Mesendoderm (in vitro differentiated cells): ENCODE results near the gene ATG14.
"Not testable (repeated sequence)": the region's sequence is repeated elsewhere in the genome, so short reads cannot be mapped to it uniquely, and the experiment has no call there.

Experiments used
- DNase-seq: peaks from one replicate; pipeline ENCODE4 v3.0.0; 2013
- H2AK5ac ChIP-seq: 2 replicates; pipeline ENCODE4 v1.6.1; 2013; ENCODE audit warnings: low read length, inconsistent platforms
- H2BK120ac ChIP-seq: 2 replicates; pipeline ENCODE4 v1.6.1; 2013; ENCODE audit warnings: low read depth, mild to moderate bottlenecking, low read length, moderate library complexity, mixed read lengths
- H2BK15ac ChIP-seq: replicated peaks from 2 replicates; pipeline ENCODE4 v1.6.1; 2013; ENCODE audit warnings: low read depth, mild to moderate bottlenecking, moderate library complexity
- H2BK5ac ChIP-seq: 2 replicates; pipeline ENCODE4 v1.6.1; 2013; ENCODE audit warnings: low read length, inconsistent platforms
- H3K18ac ChIP-seq: 2 replicates; pipeline ENCODE4 v1.6.1; 2013; ENCODE audit warnings: mild to moderate bottlenecking, low read length, mixed read lengths
- H3K23ac ChIP-seq: one replicate; pipeline ENCODE4 v1.6.1; 2013; ENCODE audit warnings: low read length
- H3K27ac ChIP-seq: 2 replicates; pipeline ENCODE4 v1.5.1; 2013; ENCODE audit warnings: low read depth, mild to moderate bottlenecking, inconsistent platforms, low read length, moderate library complexity
- H3K27me3 ChIP-seq: 2 replicates; pipeline ENCODE4 v1.6.1; 2013; ENCODE audit warnings: low read length, control low read depth, mild to moderate bottlenecking, inconsistent platforms; ENCODE audit not compliant: insufficient read depth, poor library complexity
- H3K36me3 ChIP-seq: 2 replicates; pipeline ENCODE4 v1.6.1; 2013; ENCODE audit warnings: low read length, inconsistent platforms; ENCODE audit not compliant: control insufficient read depth, insufficient read depth
- H3K4ac ChIP-seq: one replicate; pipeline ENCODE4 v1.6.1; 2013; ENCODE audit warnings: low read depth, mild to moderate bottlenecking, low read length, moderate library complexity
- H3K4me1 ChIP-seq: 2 replicates; pipeline ENCODE4 v1.6.1; 2013; ENCODE audit warnings: low read depth, low read length, inconsistent platforms; ENCODE audit not compliant: control insufficient read depth
- H3K4me2 ChIP-seq: 2 replicates; pipeline ENCODE4 v1.6.1; 2013; ENCODE audit warnings: low read length
- H3K4me3 ChIP-seq: 2 replicates; pipeline ENCODE4 v1.5.1; 2013; ENCODE audit warnings: mild to moderate bottlenecking, low read length
- H3K56ac ChIP-seq: one replicate; pipeline ENCODE4 v1.6.1; 2013; ENCODE audit warnings: low read length
- H3K79me1 ChIP-seq: 2 replicates; pipeline ENCODE4 v1.6.1; 2013; ENCODE audit warnings: low read length, inconsistent platforms
- H3K79me2 ChIP-seq: 2 replicates; pipeline ENCODE4 v1.6.1; 2013; ENCODE audit warnings: mild to moderate bottlenecking, low read length; ENCODE audit not compliant: control insufficient read depth, insufficient read depth
- H3K9ac ChIP-seq: 2 replicates; pipeline ENCODE4 v1.6.1; 2013; ENCODE audit warnings: low read length, inconsistent platforms
- H4K5ac ChIP-seq: one replicate; pipeline ENCODE4 v1.6.1; 2013; ENCODE audit warnings: low read length
- H4K8ac ChIP-seq: one replicate; pipeline ENCODE4 v1.6.1; 2013; ENCODE audit warnings: low read depth, mild to moderate bottlenecking, control low read depth, low read length, moderate library complexity
- WGBS: extraction: QIAGEN DNeasy Blood & Tissue Kit; methylation state at CpG from one replicate; pipeline ENCODE4 v1.1.7; 2013; ENCODE audit warnings: low lambda C conversion rate, missing lambda C conversion rate; ENCODE audit not compliant: insufficient coverage; ENCODE audit errors: extremely low coverage; 5-methylcytosine and 5-hydroxymethylcytosine counted together

Gene ATG14

DNA sequence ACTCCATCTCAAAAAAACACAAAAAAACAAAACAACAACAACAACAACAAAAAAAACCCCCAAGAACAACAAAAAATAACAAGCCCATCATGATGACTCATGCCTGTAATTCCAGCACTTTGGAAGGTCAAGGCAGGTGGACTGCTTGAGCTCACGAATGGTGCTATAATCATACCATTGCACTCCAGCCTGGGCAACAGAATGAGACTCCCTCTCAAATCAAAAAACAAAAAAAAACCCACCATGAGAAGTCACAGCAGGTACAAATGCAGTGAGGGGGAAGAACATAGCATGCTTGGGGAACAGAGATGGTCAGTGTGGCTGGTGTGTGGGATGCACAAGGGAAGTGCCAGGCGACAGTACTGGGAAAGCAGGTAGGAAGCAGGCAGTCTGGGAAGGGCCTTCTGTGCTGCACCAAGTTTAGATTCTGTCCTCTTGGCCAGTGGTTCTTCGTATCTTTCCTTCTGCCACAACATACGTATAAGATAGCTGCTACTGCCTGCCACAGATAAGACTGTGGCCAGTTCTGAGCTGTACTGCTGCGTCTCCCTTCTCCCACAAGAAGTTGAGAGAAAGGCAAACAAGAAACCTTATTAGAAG lies 28.0 kb downstream of the ATG14 start:
- H3K4me1 ChIP-seq = no peaks in the 10 kb centered on the region
- H4K8ac ChIP-seq = no peak overlapping the region
- DNase-seq = no peak
- H3K27ac ChIP-seq = no peak overlapping the region
- H3K79me1 ChIP-seq = no peaks in the 10 kb centered on the region
- H3K9ac ChIP-seq = no peak overlapping the region
- H3K18ac ChIP-seq = no peak overlapping the region
- H4K5ac ChIP-seq = no peak overlapping the region
- no peak overlapping the region for H2BK5ac ChIP-seq
- H2AK5ac ChIP-seq = no peak overlapping the region
- no peaks in the 10 kb centered on the region for H3K79me2 ChIP-seq
- no CpG with 5 or more reads among the region's 5 CpGs for WGBS
- no peak overlapping the region for H2BK15ac ChIP-seq
- H3K23ac ChIP-seq = peak overlapping the region; percentile 24
- H3K27me3 ChIP-seq = no peaks in the 10 kb centered on the region
- no peak overlapping the region for H3K56ac ChIP-seq
- no peak overlapping the region for H2BK120ac ChIP-seq
- H3K4me2 ChIP-seq = no peak overlapping the region
- no peak overlapping the region for H3K4ac ChIP-seq
- H3K4me3 ChIP-seq = no peak overlapping the region
- peaks cover 6% of the 10 kb centered on the region for H3K36me3 ChIP-seq

DNA sequence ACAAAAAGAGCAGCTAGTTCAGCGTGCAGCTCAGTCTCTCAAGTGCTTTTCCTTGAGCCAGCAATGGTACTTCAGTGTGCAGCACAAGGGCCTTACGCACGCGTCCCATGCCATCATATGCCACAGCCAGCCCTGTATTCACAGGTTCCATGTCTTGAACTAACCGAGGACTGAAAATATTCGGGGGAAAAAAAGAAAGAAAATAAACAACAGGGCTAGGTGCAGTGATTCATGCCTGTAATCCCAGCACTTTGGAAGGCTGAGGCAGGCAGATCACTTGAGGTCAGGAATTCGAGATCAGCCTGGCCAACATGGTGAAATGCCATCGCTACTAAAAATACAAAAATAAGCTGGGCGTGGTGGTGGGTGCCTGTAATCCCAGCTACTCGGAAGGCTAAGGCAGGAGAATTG lies 28.6 kb downstream of the ATG14 start:
- not testable (repeated sequence) for H3K4me1 ChIP-seq, H4K8ac ChIP-seq, H3K4ac ChIP-seq, H3K4me2 ChIP-seq, H3K18ac ChIP-seq, H3K56ac ChIP-seq, H4K5ac ChIP-seq, H3K4me3 ChIP-seq, H3K23ac ChIP-seq, H3K36me3 ChIP-seq, H2BK15ac ChIP-seq, H3K79me1 ChIP-seq, H3K79me2 ChIP-seq, H2BK5ac ChIP-seq, H3K27ac ChIP-seq, DNase-seq, H2BK120ac ChIP-seq, H3K27me3 ChIP-seq, H2AK5ac ChIP-seq, H3K9ac ChIP-seq
- WGBS = no CpG with 5 or more reads among the region's 10 CpGs

DNA sequence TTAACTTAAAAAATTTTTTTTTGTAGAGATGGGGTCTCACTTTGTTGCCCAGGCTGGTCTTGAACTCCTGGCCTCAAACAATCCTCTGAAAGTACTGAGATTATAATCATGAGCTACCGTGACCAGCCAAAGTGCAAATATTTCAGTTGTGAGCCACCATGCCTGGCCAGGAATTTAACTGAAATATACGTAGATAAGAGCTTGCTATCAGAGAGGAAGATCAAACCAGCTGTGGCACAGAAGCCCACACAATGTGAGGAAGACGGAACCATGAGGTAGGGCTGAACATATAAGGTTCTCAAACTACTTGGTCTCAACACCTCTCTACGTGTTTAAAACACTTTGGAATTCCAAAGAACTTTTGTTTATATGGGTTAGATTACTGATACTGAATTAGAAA lies 29.1 kb downstream of the ATG14 start:
- Histone ChIP-seq H3K23ac (no peak overlapping the region), H3K4ac (no peak overlapping the region), H3K27ac (no peak overlapping the region), H3K36me3 (peaks cover 6% of the 10 kb centered on the region), H2BK120ac (no peak overlapping the region), H3K79me2 (no peaks in the 10 kb centered on the region), H3K27me3 (no peaks in the 10 kb centered on the region), H3K18ac (no peak overlapping the region), H3K4me3 (no peak overlapping the region), H4K8ac (no peak overlapping the region), H2AK5ac (no peak overlapping the region), H2BK15ac (no peak overlapping the region), H3K79me1 (no peaks in the 10 kb centered on the region), H4K5ac (no peak overlapping the region), H3K4me1 (no peaks in the 10 kb centered on the region), H3K9ac (no peak overlapping the region), H2BK5ac (no peak overlapping the region), H3K56ac (no peak overlapping the region), H3K4me2 (no peak overlapping the region)
- WGBS = no CpG with 5 or more reads among the region's 4 CpGs
- peak; percentile 18 for DNase-seq

DNA sequence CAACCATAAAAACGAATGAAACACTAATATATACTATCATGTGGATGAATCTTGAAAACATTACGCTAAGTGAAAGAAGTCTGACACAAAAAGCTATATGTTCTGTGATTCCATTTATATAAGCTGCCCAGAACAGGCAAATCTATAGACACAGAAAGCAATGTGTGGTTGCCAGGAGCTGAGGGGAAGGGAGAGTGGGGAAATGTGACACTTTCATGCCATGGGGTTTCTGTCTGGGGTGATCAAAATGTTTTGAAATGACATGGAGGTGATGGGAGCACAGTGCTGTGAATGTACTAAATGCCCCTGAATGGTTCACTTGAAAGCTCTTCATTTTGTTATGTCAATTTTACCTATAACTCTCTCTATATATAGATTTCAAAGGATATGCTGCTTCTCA lies 30.1 kb downstream of the ATG14 start:
- no peak overlapping the region for H3K23ac ChIP-seq
- peaks cover 6% of the 10 kb centered on the region for H3K36me3 ChIP-seq
- no peak overlapping the region for H3K4me3 ChIP-seq
- H3K4me1 ChIP-seq = no peaks in the 10 kb centered on the region
- no peak overlapping the region for H3K9ac ChIP-seq
- H3K79me1 ChIP-seq = no peaks in the 10 kb centered on the region
- H3K27ac ChIP-seq = no peak overlapping the region
- H3K79me2 ChIP-seq = no peaks in the 10 kb centered on the region
- no peak overlapping the region for H4K8ac ChIP-seq
- no peak overlapping the region for H2AK5ac ChIP-seq
- H2BK5ac ChIP-seq = no peak overlapping the region
- H3K4ac ChIP-seq = no peak overlapping the region
- no peak for DNase-seq
- no peak overlapping the region for H2BK120ac ChIP-seq
- H3K4me2 ChIP-seq = no peak overlapping the region
- no peak overlapping the region for H2BK15ac ChIP-seq
- no peaks in the 10 kb centered on the region for H3K27me3 ChIP-seq
- no CpG with 5 or more reads among the region's 2 CpGs for WGBS
- H3K56ac ChIP-seq = no peak overlapping the region
- no peak overlapping the region for H4K5ac ChIP-seq
- no peak overlapping the region for H3K18ac ChIP-seq

DNA sequence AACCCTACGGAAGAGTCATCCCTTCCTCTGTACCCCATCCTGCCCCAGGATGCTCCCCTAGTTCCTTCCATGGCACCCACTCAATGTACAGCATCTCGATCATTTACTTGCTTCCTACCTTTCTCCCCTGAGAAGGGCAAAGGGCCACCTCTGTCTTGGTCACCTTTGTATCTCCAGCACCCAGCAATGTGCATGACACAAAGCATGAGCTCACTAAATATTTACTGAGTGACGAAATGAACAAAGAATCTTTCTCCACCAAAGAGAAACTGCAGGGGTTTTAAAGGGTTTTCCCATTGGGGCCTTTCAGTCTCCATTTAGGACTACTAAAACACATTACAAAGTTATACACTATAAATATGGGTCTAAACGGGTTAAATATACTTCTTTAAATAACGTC lies 30.6 kb downstream of the ATG14 start:
- Histone ChIP-seq H3K4ac (no peak overlapping the region), H3K79me1 (no peaks in the 10 kb centered on the region), H2AK5ac (no peak overlapping the region), H4K5ac (no peak overlapping the region), H3K27ac (no peak overlapping the region), H3K79me2 (no peaks in the 10 kb centered on the region), H2BK120ac (no peak overlapping the region), H4K8ac (no peak overlapping the region), H3K56ac (no peak overlapping the region), H3K9ac (no peak overlapping the region), H3K36me3 (peaks cover 7% of the 10 kb centered on the region), H3K4me2 (no peak overlapping the region), H3K27me3 (no peaks in the 10 kb centered on the region), H2BK15ac (no peak overlapping the region), H3K4me1 (no peaks in the 10 kb centered on the region), H2BK5ac (no peak overlapping the region), H3K18ac (no peak overlapping the region), H3K23ac (no peak overlapping the region), H3K4me3 (no peak overlapping the region)
- peak; percentile 12 for DNase-seq
- WGBS = no CpG with 5 or more reads among the region's 5 CpGs

DNA sequence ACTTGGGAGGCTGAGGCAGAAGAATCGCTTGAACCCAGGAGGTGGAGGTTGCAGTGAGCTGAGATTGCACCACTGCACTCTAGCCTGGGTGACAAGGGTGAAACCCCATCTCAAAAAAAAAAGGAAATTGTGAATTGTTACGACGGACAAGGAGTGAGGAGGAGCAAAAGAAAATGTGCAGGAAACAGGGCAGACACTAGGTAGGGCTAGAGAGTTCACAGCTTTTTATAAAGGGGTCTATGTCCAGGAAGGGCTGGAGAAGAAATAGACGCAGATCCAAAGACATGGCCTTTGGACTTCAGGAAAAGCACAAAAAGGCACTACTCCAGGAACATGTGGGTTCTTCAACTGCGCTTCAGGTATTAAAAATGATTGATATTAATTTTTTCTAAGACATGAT lies 34.4 kb downstream of the ATG14 start:
- Histone ChIP-seq H3K56ac (no peak overlapping the region), H4K5ac (no peak overlapping the region), H3K27ac (no peak overlapping the region), H3K27me3 (no peaks in the 10 kb centered on the region), H3K4me3 (no peak overlapping the region), H3K79me2 (no peaks in the 10 kb centered on the region), H2BK15ac (no peak overlapping the region), H3K18ac (no peak overlapping the region), H3K79me1 (no peaks in the 10 kb centered on the region), H4K8ac (no peak overlapping the region), H2BK120ac (no peak overlapping the region), H3K4ac (no peak overlapping the region), H3K23ac (no peak overlapping the region), H3K36me3 (peaks cover 7% of the 10 kb centered on the region), H2AK5ac (no peak overlapping the region), H3K9ac (no peak overlapping the region), H3K4me1 (no peaks in the 10 kb centered on the region), H2BK5ac (no peak overlapping the region), H3K4me2 (no peak overlapping the region)
- no CpG with 5 or more reads among the region's 5 CpGs for WGBS
- DNase-seq = no peak
